OCI-LY7 (cell line): Measurements from ENCODE around the gene POGK. TPM values are rescaled to one million over a fixed set of nuclear protein-coding genes. Genes with fewer than 3 reads are reported as not detected.

Source experiments
- BruUV-seq: library from RNA; stranded (reverse); fragments of 400-500 nt; replicated peaks from 2 replicates; lab custom pipeline; 2021; lab: Mats Ljungman, UMichigan
- CTCF ChIA-PET: fragments of 300-600 bp; sonication (Branson Sonifier 250); formaldehyde crosslinking; loops from one replicate; lab custom pipeline; 2022; ENCODE audit warnings: antibody characterized with exemption; ENCODE audit not compliant: unreplicated experiment; lab: Charles Lee
- POLR2A ChIA-PET: fragments of 300-600 bp; sonication (Branson Sonifier 250); formaldehyde crosslinking; loops from one replicate; lab custom pipeline; 2022; ENCODE audit warnings: antibody characterized with exemption; lab: Charles Lee
- DNase-seq: peaks from one replicate; pipeline ENCODE4 v3.0.0-alpha.2; 2015; ENCODE audit warnings: low spot score
- H2AFZ ChIP-seq: fragments of 200-600 bp; sonication (generic), shearing (Covaris generic); 2 replicates; pipeline ENCODE4 v1.6.1; 2014; ENCODE audit warnings: mild to moderate bottlenecking, antibody characterized with exemption, low read length, moderate library complexity
- H3K27ac ChIP-seq: fragments of 200-600 bp; sonication (generic); 2 replicates; pipeline ENCODE4 v1.5.1; 2014; ENCODE audit warnings: mixed run types, low read depth, mild to moderate bottlenecking, moderate library complexity, low read length, inconsistent platforms; ENCODE audit not compliant: poor library complexity, severe bottlenecking
- H3K36me3 ChIP-seq: fragments of 200-600 bp; sonication (generic); 2 replicates; pipeline ENCODE4 v1.6.1; 2014; ENCODE audit warnings: mild to moderate bottlenecking, antibody characterized with exemption, low read length, moderate library complexity, mixed read lengths; ENCODE audit not compliant: insufficient read depth
- H3K4me1 ChIP-seq: fragments of 200-600 bp; sonication (generic); 2 replicates; pipeline ENCODE4 v1.5.1; 2014; ENCODE audit warnings: mild to moderate bottlenecking, low read length; ENCODE audit not compliant: insufficient read depth, poor library complexity, severe bottlenecking
- H3K4me2 ChIP-seq: fragments of 200-600 bp; sonication (generic); 2 replicates; pipeline ENCODE4 v1.6.1; 2014; ENCODE audit warnings: mild to moderate bottlenecking, low read length
- H3K4me3 ChIP-seq: fragments of 200-600 bp; sonication (generic); 2 replicates; pipeline ENCODE4 v1.5.1; 2014; ENCODE audit warnings: mild to moderate bottlenecking, low read depth, low read length; ENCODE audit not compliant: poor library complexity, severe bottlenecking
- H3K79me2 ChIP-seq: fragments of 200-600 bp; sonication (generic); 2 replicates; pipeline ENCODE4 v1.6.1; 2016; ENCODE audit warnings: low read depth, mild to moderate bottlenecking, low read length, moderate library complexity, mixed read lengths; ENCODE audit not compliant: insufficient read depth
- H3K9me2 ChIP-seq: fragments of 200-600 bp; sonication (generic); 2 replicates; pipeline ENCODE4 v1.6.1; 2016; ENCODE audit warnings: mild to moderate bottlenecking, low read length, mixed read lengths; ENCODE audit not compliant: insufficient read depth
- H3K9me3 ChIP-seq: fragments of 200-600 bp; sonication (generic); 2 replicates; pipeline ENCODE4 v1.6.1; 2014; ENCODE audit warnings: mild to moderate bottlenecking, mixed run types, low read length, mixed read lengths
- H4K20me1 ChIP-seq: fragments of 200-600 bp; sonication (generic); 2 replicates; pipeline ENCODE4 v1.6.1; 2014; ENCODE audit warnings: mild to moderate bottlenecking, antibody characterized with exemption, low read length, moderate library complexity, mixed read lengths; ENCODE audit not compliant: insufficient read depth
- EZH2phosphoT487 ChIP-seq: fragments of 200-600 bp; sonication (generic); IDR thresholded peaks from 2 replicates; pipeline ENCODE4 v1.6.1; 2018; ENCODE audit warnings: low read depth, borderline replicate concordance, mild to moderate bottlenecking, mixed run types, antibody characterized with exemption, low read length, moderate library complexity, mixed read lengths
- intact Hi-C: fragments of 100-400 bp; cut with micrococcal nuclease; formaldehyde crosslinking; loops from one replicate; pipeline ENCODE4 v1.10.0; 2022; ENCODE audit not compliant: unreplicated experiment
- total RNA-seq, 2 experiments: library from RNA; depleted of rRNA in 1 of 2; stranded (reverse); fragments of >200 nt in 1 of 2; shearing (Covaris generic) in 1 of 2; gene quantifications; 2 replicates each; pipeline ENCODE4 v1.2.3, GENCODE V29; 2014 to 2022
- TF ChIP-seq, protein P1 (sequence below): fragments of 200-600 bp; sonication (generic); conservative IDR thresholded peaks from 2 replicates; pipeline ENCODE4 v1.5.1; 2014; ENCODE audit warnings: mild to moderate bottlenecking, antibody characterized with exemption, low read length, moderate library complexity, mixed read lengths

Gene POGK
- total RNA-seq, 2 experiments from 2014 or later = 27.2 to 41.9 TPM

DNA sequence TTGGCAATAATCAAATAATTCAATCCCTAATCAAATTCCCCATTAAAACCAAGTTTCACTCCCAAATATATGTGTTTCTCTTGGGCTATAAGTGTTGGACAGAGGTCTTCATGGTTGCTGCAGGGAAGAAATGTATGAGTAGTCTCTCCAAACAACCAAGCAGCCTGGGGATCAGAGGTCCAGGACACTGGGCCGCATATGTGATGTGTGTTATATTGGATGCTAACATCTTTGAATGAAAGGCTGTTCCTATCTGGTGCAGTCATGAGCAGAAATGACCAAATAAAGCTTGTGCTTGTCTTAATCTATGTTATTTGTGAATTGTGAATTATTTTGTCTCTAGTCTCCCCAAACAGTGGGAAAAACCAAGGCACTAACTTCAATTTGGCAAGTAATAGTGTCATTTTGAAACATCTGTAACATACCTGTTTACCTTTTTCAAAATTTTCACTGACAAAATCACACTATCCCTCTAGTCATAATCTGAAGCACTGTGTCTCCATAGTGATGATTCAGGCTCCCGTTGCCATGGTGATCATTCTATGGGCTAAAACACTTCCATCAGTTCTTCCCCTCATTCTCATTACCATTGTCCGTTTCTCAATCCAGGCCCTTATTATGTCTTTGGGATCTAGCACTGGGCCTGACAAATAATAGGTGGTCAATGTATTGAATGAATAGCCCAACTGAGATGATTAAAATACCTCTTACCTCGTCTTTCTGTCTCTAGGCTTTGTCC lies 49.3 kb downstream of the POGK start:
- no TSS peak for BruUV-seq
- Histone ChIP-seq H3K36me3 (no peaks in the 10 kb centered on the region), H3K4me1 (no peaks in the 10 kb centered on the region), H3K4me3 (no peak overlapping the region), H4K20me1 (no peaks in the 10 kb centered on the region), H3K9me3 (no peaks in the 10 kb centered on the region), H3K27ac (no peak overlapping the region), H3K79me2 (no peaks in the 10 kb centered on the region), H3K4me2 (no peak overlapping the region), H2AFZ (no peak overlapping the region), H3K9me2 (no peaks in the 10 kb centered on the region)
- TF ChIP-seq EZH2phosphoT487 = no peak
- TF ChIP-seq, protein P1, sequence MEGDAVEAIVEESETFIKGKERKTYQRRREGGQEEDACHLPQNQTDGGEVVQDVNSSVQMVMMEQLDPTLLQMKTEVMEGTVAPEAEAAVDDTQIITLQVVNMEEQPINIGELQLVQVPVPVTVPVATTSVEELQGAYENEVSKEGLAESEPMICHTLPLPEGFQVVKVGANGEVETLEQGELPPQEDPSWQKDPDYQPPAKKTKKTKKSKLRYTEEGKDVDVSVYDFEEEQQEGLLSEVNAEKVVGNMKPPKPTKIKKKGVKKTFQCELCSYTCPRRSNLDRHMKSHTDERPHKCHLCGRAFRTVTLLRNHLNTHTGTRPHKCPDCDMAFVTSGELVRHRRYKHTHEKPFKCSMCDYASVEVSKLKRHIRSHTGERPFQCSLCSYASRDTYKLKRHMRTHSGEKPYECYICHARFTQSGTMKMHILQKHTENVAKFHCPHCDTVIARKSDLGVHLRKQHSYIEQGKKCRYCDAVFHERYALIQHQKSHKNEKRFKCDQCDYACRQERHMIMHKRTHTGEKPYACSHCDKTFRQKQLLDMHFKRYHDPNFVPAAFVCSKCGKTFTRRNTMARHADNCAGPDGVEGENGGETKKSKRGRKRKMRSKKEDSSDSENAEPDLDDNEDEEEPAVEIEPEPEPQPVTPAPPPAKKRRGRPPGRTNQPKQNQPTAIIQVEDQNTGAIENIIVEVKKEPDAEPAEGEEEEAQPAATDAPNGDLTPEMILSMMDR = no peak
- intact Hi-C loops = no loop called here
- DNase-seq = no peak
- CTCF ChIA-PET = no interaction called here
- POLR2A ChIA-PET = no interaction called here

DNA sequence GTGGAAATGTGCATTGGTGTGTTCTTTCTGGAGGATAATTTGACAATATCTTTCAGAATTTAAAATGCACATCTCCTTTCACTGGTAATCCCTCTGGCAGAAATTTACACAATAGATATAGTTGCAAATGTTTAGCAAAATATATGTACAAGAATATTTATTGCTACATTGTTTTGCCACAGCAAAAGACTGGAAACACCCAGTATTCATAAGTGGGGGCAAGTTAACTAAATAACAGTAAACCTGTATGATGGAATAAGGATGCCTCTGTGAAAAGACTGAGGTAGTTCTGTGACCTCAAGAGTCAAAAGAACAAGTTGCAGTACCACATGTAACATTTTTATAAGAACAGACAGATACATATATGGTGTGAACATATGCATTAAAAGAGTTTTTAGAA lies 50.5 kb downstream of the POGK start:
- ChIA-PET CTCF (no interaction called here), POLR2A (no interaction called here)
- TF ChIP-seq, protein P1 = no peak
- Histone ChIP-seq H4K20me1 (no peaks in the 10 kb centered on the region), H3K9me3 (no peaks in the 10 kb centered on the region), H3K4me3 (no peak overlapping the region), H3K27ac (no peak overlapping the region), H3K9me2 (no peaks in the 10 kb centered on the region), H2AFZ (no peak overlapping the region), H3K4me1 (no peaks in the 10 kb centered on the region), H3K36me3 (no peaks in the 10 kb centered on the region), H3K79me2 (no peaks in the 10 kb centered on the region), H3K4me2 (no peak overlapping the region)
- intact Hi-C loops = no loop called here
- no TSS peak for BruUV-seq
- no peak for DNase-seq

DNA sequence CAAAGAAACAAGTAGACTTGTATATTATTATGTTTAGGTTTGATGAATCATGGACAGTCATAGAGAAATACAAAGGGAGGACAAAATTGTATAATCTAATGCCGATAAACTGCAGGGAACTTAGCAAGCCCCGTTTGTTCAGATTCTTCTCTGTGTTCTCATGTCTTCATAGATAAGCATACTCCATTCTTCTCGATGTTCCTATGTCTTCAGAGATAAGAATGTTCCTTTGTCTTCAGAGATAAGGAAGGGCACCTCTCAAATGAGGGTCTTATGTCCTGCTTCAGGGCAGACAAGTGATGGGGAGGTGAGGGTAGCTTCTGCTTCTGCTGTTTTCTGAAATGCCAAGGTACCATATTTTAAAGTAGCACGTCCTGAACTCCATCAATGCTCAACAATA lies 56.5 kb downstream of the POGK start:
- TF ChIP-seq EZH2phosphoT487 = no peak
- TF ChIP-seq, protein P1 = no peak
- CTCF ChIA-PET = no interaction called here

More for the DNA sequence above, 56.5 kb downstream of the POGK start:
- no peak for DNase-seq
- H3K4me1 ChIP-seq = no peaks in the 10 kb centered on the region
- H4K20me1 ChIP-seq = no peaks in the 10 kb centered on the region
- H3K79me2 ChIP-seq = no peaks in the 10 kb centered on the region
- no peaks in the 10 kb centered on the region for H3K36me3 ChIP-seq
- no peak overlapping the region for H3K27ac ChIP-seq
- 0 out of 2 replicates have a peak, but pooled peaks cover 4% of the 10 kb centered on the region for H3K9me3 ChIP-seq
- H3K9me2 ChIP-seq = no peaks in the 10 kb centered on the region
- no TSS peak for BruUV-seq
- intact Hi-C loops = no loop called here
- H3K4me2 ChIP-seq = no peak overlapping the region
- H3K4me3 ChIP-seq = no peak overlapping the region
- H2AFZ ChIP-seq = no peak overlapping the region
- POLR2A ChIA-PET = interaction anchor here (0.5 kb wide), 1 partner anchor 16 kb away, joined by 4 read pairs; no protein-coding TSS in a partner anchor
